C4-2B (cell line): Measurements from ENCODE around the gene HS3ST6.

ENCODE experiments used
- CTCF ChIP-seq: fragments of 450-650 bp; conservative IDR thresholded peaks from 2 replicates; pipeline ENCODE4 v1.5.1; 2017; ENCODE audit warnings: mild to moderate bottlenecking
- ZFX ChIP-seq: fragments of 450-650 bp; IDR thresholded peaks from 2 replicates; pipeline ENCODE4 v1.6.1; 2017

DNA sequence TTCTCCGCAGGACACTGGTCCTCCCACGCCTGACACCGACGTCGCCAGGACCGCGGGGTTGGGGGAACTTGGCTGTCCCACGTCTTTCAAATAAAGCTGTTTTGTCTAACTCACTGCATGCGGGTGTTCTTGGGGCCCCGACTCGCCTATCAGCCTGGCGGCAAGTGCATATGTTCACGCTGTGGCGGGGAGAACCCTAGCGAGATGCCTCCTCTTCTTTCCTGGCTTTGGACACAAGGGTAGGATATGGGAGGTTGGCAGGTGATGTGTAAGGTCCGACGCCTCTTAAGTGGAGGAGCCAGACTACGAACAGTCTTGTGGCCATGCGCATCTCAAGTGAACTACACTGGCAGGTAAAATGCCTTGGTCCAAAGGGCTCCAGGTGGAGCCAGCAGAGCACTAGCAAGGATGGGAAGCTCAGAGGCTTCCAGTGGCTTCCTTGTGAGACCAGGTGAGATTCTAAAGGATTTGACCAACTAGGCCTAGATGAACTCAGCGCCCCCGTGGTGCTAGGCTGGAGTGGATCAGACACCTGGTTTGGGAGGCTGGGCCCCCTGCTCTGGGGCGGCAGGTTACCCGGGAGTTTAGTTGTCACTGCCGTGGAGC lies 47.3 kb upstream of the HS3ST6 start:
- TF ChIP-seq CTCF (no peak), ZFX (no peak)
